K562 (cell line): ENCODE data around the gene ABCB10. TPM values are rescaled to one million over a fixed set of nuclear protein-coding genes. Genes with fewer than 3 reads are reported as not detected.

Experiments used
- ASH1L ChIP-seq: fragments of 450-650 bp; IDR thresholded peaks from 2 replicates; pipeline ENCODE4 v1.6.1; 2018; ENCODE audit warnings: borderline replicate concordance, mild to moderate bottlenecking, low read depth; ENCODE audit not compliant: partially characterized antibody
- CBFA2T3 ChIP-seq: fragments of 450-650 bp; IDR thresholded peaks from 2 replicates; pipeline ENCODE4 v1.6.1; 2017
- CBX3 ChIP-seq, 2 experiments: IDR thresholded peaks; 1 replicate in 1 of 2; 2 replicates in 1 of 2; pipeline ENCODE4 v1.6.1; 2012; ENCODE audit warnings: inconsistent platforms in 2 of 2, low read length in 2 of 2, borderline replicate concordance in 1 of 2, control low read depth in 1 of 2
- COPS2 ChIP-seq: fragments of 450-650 bp; conservative IDR thresholded peaks from 2 replicates; pipeline ENCODE4 v1.6.1; 2016; ENCODE audit warnings: mild to moderate bottlenecking, moderate library complexity
- DLX4 ChIP-seq: fragments of 250-450 bp; sonication (Bioruptor Pico); IDR thresholded peaks from 2 replicates; pipeline ENCODE4 v1.6.1; 2021; ENCODE audit warnings: mild to moderate bottlenecking
- HNRNPK ChIP-seq: fragments of 200-400 bp; formaldehyde crosslinking; IDR thresholded peaks from one replicate; pipeline ENCODE4 v1.6.1; 2018; ENCODE audit warnings: mild to moderate bottlenecking, low read depth, low read length; ENCODE audit not compliant: poor library complexity, severe bottlenecking
- POLR3G ChIP-seq: IDR thresholded peaks from 2 replicates; pipeline ENCODE4 v1.6.1; 2011; ENCODE audit not compliant: insufficient read length, insufficient replicate concordance; ENCODE audit errors: extremely low read depth
- POU5F1 ChIP-seq: fragments of 150-350 bp; IDR thresholded peaks from 2 replicates; pipeline ENCODE4 v1.6.1; 2014; ENCODE audit warnings: borderline replicate concordance, low read length, low read depth, mild to moderate bottlenecking; ENCODE audit not compliant: partially characterized antibody
- ZFPM2 ChIP-seq: fragments of 250-450 bp; sonication (Bioruptor Pico); IDR thresholded peaks from 2 replicates; pipeline ENCODE4 v1.5.1; 2022; ENCODE audit warnings: mild to moderate bottlenecking
- ZNF274 ChIP-seq: IDR thresholded peaks from 2 replicates; pipeline ENCODE4 v1.6.1; 2011; ENCODE audit warnings: low read depth, mild to moderate bottlenecking, low read length, moderate library complexity, borderline replicate concordance
- ZNF41 ChIP-seq: fragments of 250-450 bp; sonication (Bioruptor Pico); conservative IDR thresholded peaks from 2 replicates; pipeline ENCODE4 v1.4.0; 2020; ENCODE audit warnings: mild to moderate bottlenecking
- ZNF586 ChIP-seq: fragments of 450-650 bp; formaldehyde crosslinking; conservative IDR thresholded peaks from 2 replicates; pipeline ENCODE4 v1.4.0; 2020; ENCODE audit warnings: mild to moderate bottlenecking, moderate library complexity
- ZNF699 ChIP-seq: fragments of 250-450 bp; sonication (Bioruptor Pico); IDR thresholded peaks from 2 replicates; pipeline ENCODE4 v1.8.0; 2021; ENCODE audit warnings: mild to moderate bottlenecking, moderate library complexity; ENCODE audit not compliant: insufficient replicate concordance
- ZNF778 ChIP-seq: fragments of 450-650 bp; formaldehyde crosslinking; IDR thresholded peaks from 2 replicates; pipeline ENCODE4 v1.4.0; 2020; ENCODE audit warnings: mild to moderate bottlenecking, moderate library complexity
- polyA plus RNA-seq, 8 experiments: library from polyadenylated mRNA; depleted of rRNA in 4 of 8; stranded (reverse) in 5 of 8; unstranded in 3 of 8; fragments of >200 nt; fragmentation: Nextera tagmentation in 2 of 8; fragmentation: Illumina TruSeq in 1 of 8; extraction: Ambion mirVana in 2 of 8; extraction: Trizol in 1 of 8; gene quantifications; 2 replicates each; pipeline versions ENCODE4 v1.2.1 to v1.2.3, GENCODE V29; 2011 to 2014; ENCODE audit warnings: inconsistent platforms in 1 of 8, missing spikeins in 1 of 8
- total RNA-seq, 7 experiments: library from RNA; depleted of rRNA in 6 of 7; stranded (reverse); fragments of >200 nt in 6 of 7; fragmentation: Illumina TruSeq in 2 of 7; extraction: Trizol in 2 of 7; gene quantifications; 2 replicates each; pipeline versions ENCODE4 v1.2.1 to v1.2.3, GENCODE V29; 2011 to 2021; ENCODE audit warnings: low replicate concordance in 1 of 7
- TF ChIP-seq, protein P1 (sequence below): IDR thresholded peaks from 2 replicates; pipeline ENCODE4 v1.6.1; 2011; ENCODE audit not compliant: insufficient read length; ENCODE audit errors: extremely low read depth
- TF ChIP-seq, protein P2 (sequence below): IDR thresholded peaks from 2 replicates; pipeline ENCODE4 v1.6.1; 2012; ENCODE audit warnings: low read depth, low read length, improper control_type of control experiment, borderline replicate concordance

The ABCB10 gene
- total and polyA plus RNA-seq, 9 of the 15 experiments (the other 6 are each of a cell fraction or from before 2014, with no cell fraction given), result 12.4 to 54.8 (median 36.4) TPM

DNA sequence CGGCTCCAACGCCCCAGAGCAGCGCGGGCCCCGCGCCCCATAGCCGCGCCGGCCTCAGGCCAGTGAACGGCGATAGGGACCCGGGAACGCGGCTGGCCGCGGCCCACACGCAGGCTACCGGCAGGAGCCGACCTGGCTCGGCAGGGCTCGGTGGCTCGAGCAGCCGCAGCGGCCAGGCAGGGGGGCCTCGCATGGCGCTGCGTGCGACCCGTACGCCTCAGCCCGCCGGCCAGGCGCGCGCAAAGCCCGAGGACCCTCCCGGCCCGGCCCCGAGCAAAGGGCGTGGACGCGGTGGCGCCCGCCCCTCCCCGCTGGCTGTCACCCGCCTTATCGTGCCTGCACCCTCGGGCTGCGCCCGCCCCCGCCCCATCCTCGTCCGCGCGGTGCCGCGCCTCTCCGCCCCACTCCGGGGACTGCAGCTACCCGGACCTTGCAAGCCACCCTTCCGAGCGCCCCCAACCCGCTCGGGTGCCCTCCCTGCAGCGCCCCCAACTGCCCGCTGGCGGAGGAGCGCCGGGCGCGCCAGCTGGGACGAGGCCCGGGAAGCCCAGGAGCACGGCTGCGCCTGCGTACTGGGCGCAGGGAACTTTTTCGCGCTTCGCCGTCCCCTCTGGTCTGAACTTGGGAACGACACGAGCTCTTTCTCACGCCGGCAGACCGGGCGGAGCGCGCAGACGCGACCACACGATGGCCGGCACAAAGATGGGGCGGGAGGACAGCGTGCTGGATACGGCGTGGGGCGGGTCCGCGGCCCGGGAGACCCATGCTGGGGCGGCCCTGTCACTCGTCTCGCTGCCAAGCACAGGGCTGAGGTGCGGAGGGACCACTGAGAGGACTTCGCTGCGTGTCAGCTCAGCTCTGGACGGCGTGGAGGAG is at the start of gene ABCB10 (continued):
- TF ChIP-seq ZNF41 (CRISPR knock-in tag), result no peak
- TF ChIP-seq ASH1L, result no peak
- no peak; the same call in 1 of the 2 replicates for TF ChIP-seq ZNF274
- TF ChIP-seq POLR3G, result no peak
- TF ChIP-seq CBFA2T3, result peak; percentile 72
- no peak for TF ChIP-seq ZNF699 (CRISPR knock-in tag)
- peak in 1 of 2 experiments; percentile 72; a peak in 1 of 3 replicates for TF ChIP-seq CBX3 (IDR thresholded peaks at IDR 0.05; ENCODE audit: borderline replicate concordance in 1 of 2, low read length in 2 of 2)
- TF ChIP-seq POU5F1, result no peak
- 0 out of 2 replicates have a peak, but pooled peaks have one; percentile 13 for TF ChIP-seq ZFPM2
- TF ChIP-seq, protein P1, sequence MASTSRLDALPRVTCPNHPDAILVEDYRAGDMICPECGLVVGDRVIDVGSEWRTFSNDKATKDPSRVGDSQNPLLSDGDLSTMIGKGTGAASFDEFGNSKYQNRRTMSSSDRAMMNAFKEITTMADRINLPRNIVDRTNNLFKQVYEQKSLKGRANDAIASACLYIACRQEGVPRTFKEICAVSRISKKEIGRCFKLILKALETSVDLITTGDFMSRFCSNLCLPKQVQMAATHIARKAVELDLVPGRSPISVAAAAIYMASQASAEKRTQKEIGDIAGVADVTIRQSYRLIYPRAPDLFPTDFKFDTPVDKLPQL, result no peak
- no peak for TF ChIP-seq ZNF586 (CRISPR knock-in tag)
- TF ChIP-seq DLX4 (CRISPR knock-in tag), result no peak
- no peak for TF ChIP-seq COPS2
- TF ChIP-seq, protein P2, sequence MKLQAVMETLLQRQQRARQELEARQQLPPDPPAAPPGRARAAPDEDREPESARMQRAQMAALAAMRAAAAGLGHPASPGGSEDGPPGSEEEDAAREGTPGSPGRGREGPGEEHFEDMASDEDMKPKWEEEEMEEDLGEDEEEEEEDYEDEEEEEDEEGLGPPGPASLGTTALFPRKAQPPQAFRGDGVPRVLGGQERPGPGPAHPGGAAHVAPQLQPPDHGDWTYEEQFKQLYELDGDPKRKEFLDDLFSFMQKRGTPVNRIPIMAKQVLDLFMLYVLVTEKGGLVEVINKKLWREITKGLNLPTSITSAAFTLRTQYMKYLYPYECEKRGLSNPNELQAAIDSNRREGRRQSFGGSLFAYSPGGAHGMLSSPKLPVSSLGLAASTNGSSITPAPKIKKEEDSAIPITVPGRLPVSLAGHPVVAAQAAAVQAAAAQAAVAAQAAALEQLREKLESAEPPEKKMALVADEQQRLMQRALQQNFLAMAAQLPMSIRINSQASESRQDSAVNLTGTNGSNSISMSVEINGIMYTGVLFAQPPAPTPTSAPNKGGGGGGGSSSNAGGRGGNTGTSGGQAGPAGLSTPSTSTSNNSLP, result no peak
- TF ChIP-seq HNRNPK, result peak; percentile 98
- no peak for TF ChIP-seq ZNF778 (CRISPR knock-in tag)
